GM12878 (cell line): Measurements from ENCODE around the gene DPEP1. TPM values are rescaled to one million over a fixed set of nuclear protein-coding genes. Genes with fewer than 3 reads are reported as not detected.

ENCODE experiments used
- ATAC-seq: fragments of 200-7000 bp; cut with Tn5 transposase; 3 replicates; pipeline ENCODE4 v1.9.1; 2020; ENCODE audit warnings: mild to moderate bottlenecking, moderate library complexity
- BruUV-seq: library from RNA; stranded (reverse); fragments of 400-500 nt; replicated peaks from 2 replicates; lab custom pipeline; 2021; lab: Mats Ljungman, UMichigan
- CTCF ChIA-PET: fragments of 300-600 bp; sonication (Branson Sonifier 250); formaldehyde crosslinking; extraction: SDS; loops from one replicate; lab custom pipeline; 2021; ENCODE audit warnings: inconsistent platforms; lab: Yijun Ruan, JAX
- POLR2A ChIA-PET: fragments of 350-600 bp; formaldehyde crosslinking; extraction: SDS; loops from one replicate; lab custom pipeline; 2021; ENCODE audit warnings: inconsistent platforms; lab: Charles Lee
- RAD21 ChIA-PET: fragments of 300-600 bp; sonication (Branson Sonifier 250); formaldehyde crosslinking; loops from one replicate; lab custom pipeline; 2023; ENCODE audit warnings: antibody characterized with exemption; ENCODE audit not compliant: unreplicated experiment; lab: Charles Lee
- SMC1A ChIA-PET: fragments of 300-600 bp; sonication (Branson Sonifier 250); formaldehyde crosslinking; loops from one replicate; lab custom pipeline; 2023; ENCODE audit not compliant: unreplicated experiment, uncharacterized antibody; lab: Charles Lee
- DNase-seq: peaks from one replicate; pipeline ENCODE4 v3.0.0-alpha.2; 2011; ENCODE audit warnings: low read depth, low spot score
- FAIRE-seq: peaks from 3 replicates; lab custom pipeline; 2011; peaks lifted over from hg19 to GRCh38; lab: Jason Lieb, UNC
- H2AFZ ChIP-seq: 2 replicates; pipeline ENCODE4 v1.6.0; 2011; ENCODE audit warnings: low read depth, low read length, control low read depth; ENCODE audit not compliant: control insufficient read depth
- H3K27ac ChIP-seq: 2 replicates; pipeline ENCODE4 v1.5.1; 2011; ENCODE audit warnings: control low read depth; ENCODE audit not compliant: control insufficient read depth, insufficient read depth
- H3K27me3 ChIP-seq, 2 experiments: replicated peaks in 1 of 2; 2 replicates each; pipeline versions ENCODE4 v1.6.0 to v1.6.1; 2011; ENCODE audit warnings: low read length in 1 of 2; ENCODE audit not compliant: control insufficient read depth in 2 of 2, insufficient read depth in 2 of 2
- H3K36me3 ChIP-seq, 2 experiments: 2 replicates each; pipeline ENCODE4 v1.5.1; 2011; ENCODE audit warnings: low read length in 1 of 2; ENCODE audit not compliant: control insufficient read depth in 2 of 2, insufficient read depth in 2 of 2
- H3K4me1 ChIP-seq: 2 replicates; pipeline ENCODE4 v1.6.1; 2011; ENCODE audit warnings: mild to moderate bottlenecking, low read length, moderate library complexity, mixed read lengths; ENCODE audit not compliant: control insufficient read depth, insufficient read depth
- H3K4me2 ChIP-seq: 2 replicates; pipeline ENCODE4 v1.6.0; 2011; ENCODE audit warnings: control low read depth; ENCODE audit not compliant: control insufficient read depth, insufficient read depth
- H3K4me3 ChIP-seq: fragments of 200-600 bp; sonication (generic); 2 replicates; pipeline ENCODE4 v1.5.1; 2016
- H3K79me2 ChIP-seq: 2 replicates; pipeline ENCODE4 v1.6.0; 2011; ENCODE audit warnings: low read length; ENCODE audit not compliant: control insufficient read depth, insufficient read depth
- H3K9ac ChIP-seq: 2 replicates; pipeline ENCODE4 v1.8.0; 2011; ENCODE audit warnings: low read length, control low read depth, mixed read lengths; ENCODE audit not compliant: control insufficient read depth, insufficient read depth
- H3K9me3 ChIP-seq: replicated peaks from 3 replicates; pipeline ENCODE4 v1.5.1; 2011; ENCODE audit warnings: mild to moderate bottlenecking, low read length; ENCODE audit not compliant: control insufficient read depth, insufficient read depth
- H4K20me1 ChIP-seq: 2 replicates; pipeline ENCODE4 v1.6.0; 2011; ENCODE audit not compliant: control insufficient read depth, insufficient read depth
- HDAC6 ChIP-seq: fragments of 200-600 bp; sonication (generic); IDR thresholded peaks from one replicate; pipeline ENCODE4 v1.8.0; 2017; ENCODE audit warnings: antibody characterized with exemption; ENCODE audit not compliant: unreplicated experiment
- HSF1 ChIP-seq: fragments of 150-350 bp; IDR thresholded peaks from 2 replicates; pipeline ENCODE4 v1.6.1; 2014; ENCODE audit warnings: mild to moderate bottlenecking, low read depth, low read length
- NBN ChIP-seq: fragments of 450-650 bp; IDR thresholded peaks from 2 replicates; pipeline ENCODE4 v1.6.1; 2016
- ZBTB40 ChIP-seq: fragments of 450-650 bp; IDR thresholded peaks from 2 replicates; pipeline ENCODE4 v1.6.1; 2016; ENCODE audit warnings: mild to moderate bottlenecking, moderate library complexity, borderline replicate concordance
- WGBS: methylation state at CpG from one replicate; pipeline ENCODE4 v1.1.6; 2016; ENCODE audit warnings: low lambda C conversion rate; ENCODE audit not compliant: insufficient replicate concordance, insufficient coverage; ENCODE audit errors: missing lambda C conversion rate; 5-methylcytosine and 5-hydroxymethylcytosine counted together
- in situ Hi-C: fragments of 300-500 bp; cut with MboI; formaldehyde crosslinking; loops from 9 replicates; pipeline ENCODE4 v1.14.3; 2018; ENCODE audit warnings: mixed read lengths
- intact Hi-C: fragments of 100-400 bp; cut with micrococcal nuclease; formaldehyde crosslinking; loops from one replicate; pipeline ENCODE4 v1.14.2; 2022; ENCODE audit not compliant: unreplicated experiment
- polyA plus RNA-seq, 11 experiments: library from polyadenylated mRNA; depleted of rRNA in 4 of 11; unstranded in 6 of 11; stranded (reverse) in 5 of 11; fragments of >200 nt; fragmentation: Nextera tagmentation in 4 of 11; fragmentation: Illumina TruSeq in 1 of 11; extraction: Ambion mirVana in 4 of 11; extraction: Trizol in 1 of 11; gene quantifications; 1 replicate in 1 of 11; 2 replicates in 10 of 11; pipeline versions ENCODE4 v1.2.1 to v1.2.3, GENCODE V29; 2011 to 2016; ENCODE audit warnings: inconsistent platforms in 2 of 11, missing spikeins in 2 of 11, low read depth in 1 of 11
- total RNA-seq, 4 experiments: library from RNA; depleted of rRNA in 3 of 4; stranded (reverse); fragments of >200 nt in 3 of 4; fragmentation: Illumina TruSeq in 1 of 4; extraction: Trizol in 1 of 4; gene quantifications; 2 replicates each; pipeline versions ENCODE4 v1.2.1 to v1.2.3, GENCODE V29; 2013 to 2021

DPEP1 gene
- total and polyA plus RNA-seq, 10 of the 15 experiments (the other 5 are each of a cell fraction or from before 2014, with no cell fraction given) = not detected

DNA sequence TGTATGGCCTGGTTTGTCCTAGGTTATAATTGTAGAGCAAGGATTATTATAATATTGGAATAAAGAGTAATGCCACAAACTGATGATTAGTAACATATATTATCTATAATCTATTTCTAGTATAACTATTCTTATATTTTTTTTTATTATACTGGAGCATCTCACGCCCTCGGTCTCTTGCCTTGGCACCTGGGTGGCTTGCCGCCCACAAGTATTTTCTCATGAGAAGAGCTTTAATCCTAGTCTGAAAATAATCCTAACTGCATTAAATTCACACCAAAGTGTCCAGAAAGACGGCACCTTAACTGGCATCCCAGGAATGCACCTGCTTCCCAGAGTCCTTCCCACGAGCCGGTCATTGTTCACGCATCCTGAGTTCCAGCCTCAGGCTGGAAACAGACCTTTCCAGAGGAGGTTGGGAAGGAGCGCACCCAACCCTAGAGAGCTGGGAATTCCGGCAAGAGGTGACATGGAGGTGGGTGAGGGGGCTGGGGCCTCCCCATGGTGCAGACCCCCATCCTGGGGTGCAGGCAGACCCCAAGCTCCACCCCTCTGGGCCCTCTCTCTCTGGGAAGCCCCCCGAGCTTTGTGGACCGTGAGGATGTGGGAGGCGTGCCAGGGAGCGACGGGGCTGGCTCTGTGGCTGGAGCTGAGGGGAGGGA lies 28.1 kb downstream of the DPEP1 start:
- H3K27ac ChIP-seq = no peak overlapping the region
- H3K9ac ChIP-seq = no peak overlapping the region
- ChIA-PET CTCF (interaction anchor here (0.6 to 1.7 kb wide), 8 partner anchors 9 to 475 kb away, joined by 3 to 6 read pairs (median 4); no protein-coding TSS in a partner anchor), RAD21 (interaction anchor here (0.9 to 1.0 kb wide), 2 partner anchors 41 to 58 kb away, joined by 3 read pairs; no protein-coding TSS in a partner anchor), POLR2A (no interaction called here), SMC1A (interaction anchor here (1.1 kb wide), 1 partner anchor 59 kb away, joined by 4 read pairs; no protein-coding TSS in a partner anchor)
- no peak for ATAC-seq
- no peaks in the 10 kb centered on the region for H3K9me3 ChIP-seq
- no peaks in the 10 kb centered on the region for H3K79me2 ChIP-seq
- H3K4me2 ChIP-seq = no peak overlapping the region
- no peak for DNase-seq
- intact Hi-C loops (loop anchor here (2.0 kb wide), 1 partner anchor 67 kb away; the partner anchor contains the start of gene CPNE7), in situ Hi-C loops (no loop called here)
- no peak overlapping the region for H2AFZ ChIP-seq
- no peak for FAIRE-seq
- no peak overlapping the region for H3K4me3 ChIP-seq
- 53% methylated on average over 14 of the region's 14 CpGs for WGBS
- no peaks in the 10 kb centered on the region for H3K4me1 ChIP-seq
- peaks cover 0 to 17% of the 10 kb centered on the region in 2 experiments; a peak in 3 of 4 replicates for H3K36me3 ChIP-seq
- H4K20me1 ChIP-seq = no peaks in the 10 kb centered on the region
- TF ChIP-seq HSF1 (no peak), ZBTB40 (no peak), NBN (0 out of 2 replicates have a peak, but pooled peaks have one; percentile 1), HDAC6 (no peak)
- TF ChIP-seq, all 136 proteins: peak for 1
- H3K27me3 ChIP-seq = no peaks in the 10 kb centered on the region
- no TSS peak for BruUV-seq
